Measurements from ENCODE around the gene POC1B. TPM values are rescaled to one million over a fixed set of nuclear protein-coding genes. Genes with fewer than 3 reads are reported as not detected.

POC1B gene
- total RNA-seq, 4 donors from 2014 or later = 22.7 to 38.7 (median 25.1) TPM

- TF ChIP-seq EP300 (IDR thresholded peaks at IDR 0.05) (no peak), CTCF (IDR thresholded peaks at IDR 0.05) (no peak), POLR2A (IDR thresholded peaks at IDR 0.05) (no peak)
- Histone ChIP-seq H3K36me3 (no peaks in the 10 kb centered on the region), H3K4me3 (no peak overlapping the region), H3K9me3 (no peaks in the 10 kb centered on the region), H3K4me1 (peaks cover 0 to 28% (median 5%) of the 10 kb centered on the region in 4 donors), H3K27me3 (no peaks in the 10 kb centered on the region), H3K27ac (no peak overlapping the region)
- WGBS, 2 donors = 73 to 84% methylated on average over 3 of the region's 3 CpGs
- no peak for DNase-seq (ENCODE audit: low spot score in 2 of 2)
These were observed 14.7 kb upstream of the POC1B start for GRCh38 chr12:89540586-89540985.

- no peaks in the 10 kb centered on the region for H3K9me3 ChIP-seq
- H3K27ac ChIP-seq = no peak overlapping the region
- no peak for DNase-seq (ENCODE audit: low spot score in 2 of 2)
- H3K4me3 ChIP-seq = no peak overlapping the region
- 52 to 70% methylated on average over 5 of the region's 5 CpGs for WGBS, 2 donors
- TF ChIP-seq CTCF (IDR thresholded peaks at IDR 0.05) (no peak), EP300 (IDR thresholded peaks at IDR 0.05) (no peak), POLR2A (IDR thresholded peaks at IDR 0.05) (no peak)
- no peaks in the 10 kb centered on the region for H3K27me3 ChIP-seq
- H3K36me3 ChIP-seq = no peaks in the 10 kb centered on the region
- H3K4me1 ChIP-seq = peaks cover 0 to 19% (median 5%) of the 10 kb centered on the region in 4 donors
These were observed 13.8 kb upstream of the POC1B start for GRCh38 chr12:89539426-89540223.

- H3K27me3 ChIP-seq = no peaks in the 10 kb centered on the region
- TF ChIP-seq POLR2A (IDR thresholded peaks at IDR 0.05) = no peak
- TF ChIP-seq CTCF (IDR thresholded peaks at IDR 0.05) = no peak
- TF ChIP-seq EP300 (IDR thresholded peaks at IDR 0.05) = no peak
- H3K36me3 ChIP-seq = no peaks in the 10 kb centered on the region
- 84 to 85% methylated on average over 4 of the region's 4 CpGs for WGBS, 2 donors
- no peak overlapping the region for H3K27ac ChIP-seq
- no peaks in the 10 kb centered on the region for H3K9me3 ChIP-seq
- H3K4me1 ChIP-seq = peaks cover 0 to 15% (median 5%) of the 10 kb centered on the region in 4 donors
- H3K4me3 ChIP-seq = no peak overlapping the region
- no peak for DNase-seq (ENCODE audit: low spot score in 2 of 2)
These were observed 13.1 kb upstream of the POC1B start for GRCh38 chr12:89538897-89539296.

GRCh38 chr12:89537389-89537788 lies 11.5 kb upstream of the POC1B start:
- Histone ChIP-seq H3K4me1 (peaks cover 0 to under 1% (median 0%) of the 10 kb centered on the region in 4 donors), H3K36me3 (no peaks in the 10 kb centered on the region), H3K27ac (no peak overlapping the region), H3K4me3 (no peak overlapping the region), H3K27me3 (no peaks in the 10 kb centered on the region), H3K9me3 (no peaks in the 10 kb centered on the region)
- WGBS, 2 donors = 92 to 93% methylated on average over 3 of the region's 3 CpGs
- no peak for DNase-seq (ENCODE audit: low spot score in 2 of 2)
- TF ChIP-seq EP300 (IDR thresholded peaks at IDR 0.05) = no peak
- TF ChIP-seq POLR2A (IDR thresholded peaks at IDR 0.05) = no peak
- no peak for TF ChIP-seq CTCF (IDR thresholded peaks at IDR 0.05)

- WGBS, 2 donors = 3 to 14% methylated on average over 1 of the region's 1 CpG
- no peak for DNase-seq (ENCODE audit: low spot score in 2 of 2)
- Histone ChIP-seq H3K27ac (no peak overlapping the region), H3K4me3 (no peak overlapping the region), H3K36me3 (no peaks in the 10 kb centered on the region), H3K27me3 (no peaks in the 10 kb centered on the region), H3K4me1 (peaks cover 0 to 19% (median 4%) of the 10 kb centered on the region in 4 donors), H3K9me3 (no peaks in the 10 kb centered on the region)
- TF ChIP-seq EP300 (IDR thresholded peaks at IDR 0.05) = no peak
- TF ChIP-seq POLR2A (IDR thresholded peaks at IDR 0.05) = no peak
- TF ChIP-seq CTCF (IDR thresholded peaks at IDR 0.05) = peak; percentile 64 to 77 (median 65)
These were observed 3.9 kb upstream of the POC1B start for GRCh38 chr12:89529738-89530137.
